SH-SY5Y (cell line): ENCODE results near the gene NR6A1.

Source experiments
- GATA2 ChIP-seq: IDR thresholded peaks from 2 replicates; pipeline ENCODE4 v1.6.1; 2011; ENCODE audit warnings: mild to moderate bottlenecking, low read depth, low read length
- GATA3 ChIP-seq: IDR thresholded peaks from 2 replicates; pipeline ENCODE4 v1.6.1; 2011; ENCODE audit warnings: low read depth, mild to moderate bottlenecking, low read length, moderate library complexity

GRCh38 chr9:124783830-124784229 lies 12.7 kb upstream of the NR6A1 start:
- TF ChIP-seq GATA2 (no peak), GATA3 (no peak)
